ENCODE measurements around the gene ASXL1.

The ASXL1 gene

DNA sequence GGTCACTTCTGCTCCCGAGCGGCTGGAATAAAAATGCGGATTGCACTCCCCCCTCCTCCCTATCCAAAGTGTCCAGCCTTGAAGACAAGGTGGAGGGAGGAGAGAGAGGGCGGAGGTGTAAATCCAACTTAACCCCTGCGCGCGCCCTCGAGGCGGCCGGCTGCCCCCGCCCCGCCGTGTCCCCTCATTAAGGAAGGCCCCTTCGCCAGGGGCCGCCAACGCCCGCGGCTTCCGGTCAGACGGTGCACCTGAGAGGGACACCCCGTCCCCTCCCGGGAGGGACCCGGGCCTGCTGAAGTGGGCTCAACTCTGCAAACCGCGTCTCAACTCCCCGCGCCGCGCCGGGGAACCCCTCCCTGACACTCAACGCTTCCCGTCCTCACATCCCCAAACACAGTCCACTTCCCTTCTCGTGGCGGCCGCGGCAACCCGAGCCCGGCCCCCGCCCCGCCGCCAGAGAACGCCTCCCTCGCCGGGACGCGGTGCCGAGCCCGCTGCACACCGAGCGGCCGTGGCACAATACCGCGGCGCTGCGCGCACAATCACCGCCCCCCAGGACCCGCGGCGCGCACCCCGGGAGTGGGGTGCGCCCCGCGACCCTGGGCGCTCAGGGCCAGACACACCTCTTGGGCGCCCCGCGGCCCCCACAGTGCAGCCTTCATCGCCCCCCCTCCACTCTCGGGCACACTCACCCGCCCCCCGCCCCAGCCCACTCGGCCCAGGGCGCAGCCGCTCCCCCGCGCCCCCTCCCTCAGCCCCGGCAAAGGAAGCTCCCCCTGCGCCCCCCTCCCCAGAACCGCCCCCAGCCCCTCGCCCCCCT lies 124.5 kb downstream of the ASXL1 start:
- TF ChIP-seq, protein P1, sequence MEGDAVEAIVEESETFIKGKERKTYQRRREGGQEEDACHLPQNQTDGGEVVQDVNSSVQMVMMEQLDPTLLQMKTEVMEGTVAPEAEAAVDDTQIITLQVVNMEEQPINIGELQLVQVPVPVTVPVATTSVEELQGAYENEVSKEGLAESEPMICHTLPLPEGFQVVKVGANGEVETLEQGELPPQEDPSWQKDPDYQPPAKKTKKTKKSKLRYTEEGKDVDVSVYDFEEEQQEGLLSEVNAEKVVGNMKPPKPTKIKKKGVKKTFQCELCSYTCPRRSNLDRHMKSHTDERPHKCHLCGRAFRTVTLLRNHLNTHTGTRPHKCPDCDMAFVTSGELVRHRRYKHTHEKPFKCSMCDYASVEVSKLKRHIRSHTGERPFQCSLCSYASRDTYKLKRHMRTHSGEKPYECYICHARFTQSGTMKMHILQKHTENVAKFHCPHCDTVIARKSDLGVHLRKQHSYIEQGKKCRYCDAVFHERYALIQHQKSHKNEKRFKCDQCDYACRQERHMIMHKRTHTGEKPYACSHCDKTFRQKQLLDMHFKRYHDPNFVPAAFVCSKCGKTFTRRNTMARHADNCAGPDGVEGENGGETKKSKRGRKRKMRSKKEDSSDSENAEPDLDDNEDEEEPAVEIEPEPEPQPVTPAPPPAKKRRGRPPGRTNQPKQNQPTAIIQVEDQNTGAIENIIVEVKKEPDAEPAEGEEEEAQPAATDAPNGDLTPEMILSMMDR (IDR thresholded peaks at IDR 0.05; ENCODE audit: low read depth, low read length) = no peak
- DNase-seq = peak; percentile 48
- Histone ChIP-seq H3K36me3 (no peaks in the 10 kb centered on the region), H3K27me3 (no peaks in the 10 kb centered on the region), H3K4me1 (peaks cover 7% of the 10 kb centered on the region), H3K4me3 (ENCODE audit: low read depth, low read length) (peak overlapping the region; percentile 72), H3K9me3 (no peaks in the 10 kb centered on the region)

- peaks cover 7% of the 10 kb centered on the region for H3K4me1 ChIP-seq
- peak; percentile 92 for DNase-seq
- no peaks in the 10 kb centered on the region for H3K9me3 ChIP-seq
- no peaks in the 10 kb centered on the region for H3K36me3 ChIP-seq
- TF ChIP-seq, protein P1 (IDR thresholded peaks at IDR 0.05; ENCODE audit: low read depth, low read length) = no peak
- H3K27me3 ChIP-seq = no peaks in the 10 kb centered on the region
- H3K4me3 ChIP-seq (ENCODE audit: low read depth, low read length) = peak overlapping the region; percentile 72
Observed at GRCh38 chr20:32483351-32484224, 125.5 kb downstream of the ASXL1 start.

- peak; percentile 88 for DNase-seq
- Histone ChIP-seq H3K36me3 (no peaks in the 10 kb centered on the region), H3K4me3 (ENCODE audit: low read depth, low read length) (peak overlapping the region; percentile 68), H3K9me3 (no peaks in the 10 kb centered on the region), H3K27me3 (no peaks in the 10 kb centered on the region), H3K4me1 (peaks cover 7% of the 10 kb centered on the region)
- TF ChIP-seq, protein P1 (IDR thresholded peaks at IDR 0.05; ENCODE audit: low read depth, low read length) = no peak
Observed at GRCh38 chr20:32484225-32484957, 126.3 kb downstream of the ASXL1 start.

DNA sequence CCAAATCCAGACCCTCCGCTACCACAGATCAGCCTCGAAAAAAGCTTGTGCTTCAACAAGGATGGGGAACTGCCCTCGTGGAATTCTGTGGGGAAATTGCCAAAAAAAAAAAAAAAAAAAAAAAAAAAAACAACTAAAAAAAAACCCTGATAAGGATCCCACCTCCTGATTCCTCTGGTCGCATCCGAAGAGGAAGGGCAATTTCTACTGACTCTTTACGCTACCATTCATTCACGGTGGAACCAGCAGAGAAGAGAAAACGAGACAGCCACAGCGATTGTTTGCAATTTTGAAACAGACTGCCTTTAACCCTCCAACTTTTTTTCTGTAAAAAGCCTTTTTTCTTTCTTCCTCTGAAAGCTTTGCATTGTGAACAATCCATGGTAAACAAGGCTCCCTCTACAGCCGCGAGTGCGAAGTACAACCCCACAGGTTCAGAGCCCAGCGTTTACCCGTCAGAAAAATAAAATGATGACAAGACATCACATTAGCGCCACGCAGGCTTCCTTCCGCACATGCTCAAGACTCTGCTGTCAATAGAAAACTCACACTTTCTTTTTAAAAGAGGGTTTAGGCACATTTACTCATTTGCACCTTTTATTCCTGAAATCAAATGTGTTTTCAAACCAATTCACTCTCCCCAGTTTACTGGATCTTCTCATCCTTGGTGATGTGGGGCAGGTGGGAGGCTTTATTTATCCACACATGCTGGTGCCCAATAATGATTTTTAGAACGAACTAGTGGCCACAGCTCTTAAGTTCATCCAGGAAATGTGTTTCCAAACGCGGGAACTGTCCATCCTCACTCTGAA lies 127.0 kb downstream of the ASXL1 start:
- peak; percentile 77 for DNase-seq
- no peaks in the 10 kb centered on the region for H3K27me3 ChIP-seq
- H3K36me3 ChIP-seq = no peaks in the 10 kb centered on the region

More for the DNA sequence above, 127.0 kb downstream of the ASXL1 start:
- TF ChIP-seq, protein P1 (IDR thresholded peaks at IDR 0.05; ENCODE audit: low read depth, low read length) = peak; percentile 89
- H3K9me3 ChIP-seq = no peaks in the 10 kb centered on the region
- peaks cover 7% of the 10 kb centered on the region for H3K4me1 ChIP-seq
- peak overlapping the region; percentile 68 for H3K4me3 ChIP-seq (ENCODE audit: low read depth, low read length)

All from BE2C (cell line).